CD4-positive, alpha-beta T cell treated with Interleukin-15 for 1 hour (primary cell): Measurements from ENCODE around the gene HLCS.

Experiments used
- DNase-seq: peaks from one replicate; pipeline ENCODE4 v3.0.0-alpha.2; 2020

Gene HLCS

DNA sequence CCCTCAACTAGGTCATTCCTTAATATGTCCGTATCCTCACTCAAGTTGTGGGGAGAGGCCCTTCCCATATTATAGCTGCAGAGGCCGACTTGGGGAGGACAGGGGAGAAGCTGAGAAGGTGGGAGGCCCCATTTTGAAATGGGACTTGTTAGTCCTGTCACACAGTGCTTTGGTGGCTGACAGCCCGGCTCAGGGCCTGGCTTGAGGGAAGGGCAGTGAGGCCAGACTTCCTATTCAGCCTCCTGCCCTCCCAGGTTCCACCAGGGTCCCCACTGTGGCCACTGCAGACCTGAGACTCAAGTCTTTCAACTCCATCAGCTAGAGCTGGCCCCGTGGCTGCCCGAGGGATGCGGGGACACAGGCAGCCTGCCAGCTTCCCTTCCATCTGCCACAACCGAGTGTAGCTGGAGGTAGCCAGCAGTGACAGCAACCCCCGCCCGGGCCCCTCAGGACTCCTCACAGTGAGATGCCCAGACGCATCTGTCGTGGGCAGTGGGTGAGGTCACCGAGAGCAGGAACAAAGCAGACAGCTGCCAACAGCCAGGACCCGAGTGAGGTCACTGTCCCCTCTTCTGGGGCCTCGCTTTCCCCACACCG lies 230.6 kb downstream of the HLCS start:
- DNase-seq = no peak

- no peak for DNase-seq
These were observed 231.3 kb downstream of the HLCS start for GRCh38 chr21:36735201-36735515.

- no peak for DNase-seq
These were observed 231.9 kb downstream of the HLCS start for GRCh38 chr21:36734367-36735200.

DNA sequence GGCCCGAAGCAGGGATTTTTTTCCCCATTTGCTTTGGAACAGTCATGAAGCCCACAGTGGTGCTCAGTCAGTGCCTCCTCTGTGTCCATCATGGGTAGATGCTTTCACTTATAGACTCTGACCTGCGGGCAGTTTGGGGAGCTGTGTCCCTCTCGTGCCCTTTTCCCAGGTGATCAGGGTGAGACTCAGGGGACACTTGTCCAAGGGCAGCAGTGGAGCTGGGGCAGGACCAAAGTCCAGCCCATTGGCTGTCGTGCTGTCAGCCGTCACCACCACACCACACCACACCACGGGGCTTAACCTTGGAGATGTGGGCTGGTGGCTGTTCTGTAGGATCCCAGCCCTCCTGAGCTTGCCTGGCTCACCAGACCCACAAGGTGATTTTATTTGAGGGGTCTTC lies 232.6 kb downstream of the HLCS start:
- no peak for DNase-seq

DNA sequence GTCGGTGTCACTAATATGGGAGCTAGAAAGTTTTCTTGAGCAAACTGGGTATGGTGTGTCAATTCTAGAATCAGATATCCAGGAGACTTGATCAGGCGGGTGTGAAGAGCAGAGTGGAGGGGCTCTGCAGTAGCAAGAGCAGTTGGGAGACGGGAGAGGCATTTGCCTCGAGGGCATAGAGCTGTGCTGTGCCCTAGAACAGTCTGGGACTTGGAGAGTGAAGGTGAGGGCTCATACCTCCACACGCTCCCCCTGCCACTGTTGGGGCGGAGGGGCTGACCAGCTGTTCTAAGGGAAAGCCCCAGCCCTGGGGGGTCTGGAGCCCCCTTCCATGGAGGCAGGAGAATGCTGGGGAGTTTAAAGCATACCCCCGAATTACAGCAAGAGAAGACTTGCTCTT lies 233.7 kb downstream of the HLCS start:
- DNase-seq = no peak

DNA sequence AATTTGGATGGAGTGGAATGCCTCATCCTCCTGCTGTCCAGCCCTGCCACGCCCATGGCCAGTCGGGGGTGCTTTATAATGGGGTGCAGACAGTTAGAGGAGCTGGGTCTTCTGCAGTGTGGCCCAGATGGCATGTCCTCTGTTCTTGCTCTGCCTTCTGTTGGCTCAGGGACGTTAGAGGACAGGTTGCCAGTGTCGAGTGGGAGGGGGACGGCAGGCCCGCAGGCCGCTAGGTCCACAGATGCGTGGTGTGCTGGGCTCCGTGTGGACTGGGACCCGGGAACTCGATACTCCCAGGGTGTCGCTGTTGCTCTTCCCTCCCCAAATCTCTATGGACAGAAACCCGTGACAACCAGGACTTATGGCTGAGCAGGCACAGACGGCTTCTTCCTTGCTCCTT lies 234.3 kb downstream of the HLCS start:
- no peak for DNase-seq

DNA sequence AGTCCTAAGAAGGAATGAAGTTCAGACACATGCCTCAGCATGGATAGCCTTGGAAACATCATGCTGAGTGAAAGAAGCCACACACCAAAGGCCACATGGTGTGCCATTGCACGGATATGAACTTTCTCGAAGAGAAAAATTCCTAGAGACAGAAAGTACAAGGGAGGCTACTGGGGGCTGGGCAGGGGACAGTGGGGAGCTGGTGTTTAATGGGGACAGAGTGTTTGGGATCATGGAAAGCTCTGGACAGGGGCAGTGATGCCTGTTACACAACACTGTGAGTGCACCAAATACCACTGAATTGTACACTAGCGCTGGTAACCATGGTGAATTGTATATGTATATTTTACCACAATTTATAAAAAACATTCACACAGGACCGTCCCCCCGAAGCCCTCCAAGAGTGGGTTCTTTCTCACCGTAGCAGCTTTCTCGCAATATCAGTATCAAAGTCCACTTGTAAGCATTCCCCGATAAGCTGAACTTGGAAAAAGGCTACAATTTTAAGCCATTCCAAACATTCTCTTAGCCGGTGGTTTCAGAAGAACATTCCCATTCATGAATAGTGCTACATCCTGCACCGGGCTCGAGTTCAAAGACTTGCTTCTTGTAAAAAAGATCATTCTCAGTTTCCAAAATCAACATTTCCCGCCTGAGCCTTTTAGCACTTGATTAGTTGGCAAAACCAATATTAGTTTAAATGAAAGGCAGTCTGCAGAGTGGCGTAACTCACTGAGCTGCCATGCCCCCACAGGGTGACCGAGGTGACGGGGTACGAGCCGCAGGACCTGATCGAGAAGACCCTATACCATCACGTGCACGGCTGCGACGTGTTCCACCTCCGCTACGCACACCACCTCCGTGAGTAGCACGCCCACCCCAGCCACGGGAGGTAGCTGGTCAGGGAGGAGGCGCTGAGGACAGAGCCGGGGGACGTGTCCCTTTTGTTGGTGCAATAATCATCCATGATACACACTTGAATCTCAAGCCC lies 235.9 kb downstream of the HLCS start:
- no peak for DNase-seq

DNA sequence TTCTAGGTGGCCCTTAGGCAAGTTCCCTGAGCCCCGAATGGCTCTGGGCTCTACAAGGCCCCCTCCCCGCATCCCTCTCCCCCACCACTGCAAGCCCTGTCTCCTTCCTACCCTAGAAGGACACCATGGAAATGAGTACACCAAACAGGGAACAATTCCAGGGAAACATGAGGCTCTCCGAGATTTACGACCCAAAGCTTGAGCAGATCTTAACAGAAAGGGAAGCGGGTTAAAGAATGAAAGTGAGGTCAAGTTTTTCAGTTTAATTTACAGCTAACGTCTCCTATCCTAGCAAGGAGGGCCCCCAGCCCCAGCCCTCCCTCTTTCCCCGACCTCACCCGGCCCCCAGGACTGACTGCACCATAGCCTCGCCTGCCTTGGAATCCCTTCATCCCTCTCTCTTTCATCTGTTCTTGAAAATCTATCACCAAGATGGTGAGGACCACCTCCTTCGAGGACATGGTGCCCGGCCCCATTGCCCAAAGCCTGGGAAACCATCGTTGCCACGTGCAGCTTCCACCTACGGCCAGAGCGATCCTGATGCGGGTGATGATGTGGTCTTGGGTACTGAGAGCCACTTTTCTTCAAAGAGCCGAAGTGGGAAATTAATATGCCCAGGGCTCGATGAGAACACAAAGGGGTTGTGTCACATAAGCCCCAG lies 237.0 kb downstream of the HLCS start:
- DNase-seq = no peak

GRCh38 chr21:36728371-36729111 lies 237.9 kb downstream of the HLCS start:
- no peak for DNase-seq

DNA sequence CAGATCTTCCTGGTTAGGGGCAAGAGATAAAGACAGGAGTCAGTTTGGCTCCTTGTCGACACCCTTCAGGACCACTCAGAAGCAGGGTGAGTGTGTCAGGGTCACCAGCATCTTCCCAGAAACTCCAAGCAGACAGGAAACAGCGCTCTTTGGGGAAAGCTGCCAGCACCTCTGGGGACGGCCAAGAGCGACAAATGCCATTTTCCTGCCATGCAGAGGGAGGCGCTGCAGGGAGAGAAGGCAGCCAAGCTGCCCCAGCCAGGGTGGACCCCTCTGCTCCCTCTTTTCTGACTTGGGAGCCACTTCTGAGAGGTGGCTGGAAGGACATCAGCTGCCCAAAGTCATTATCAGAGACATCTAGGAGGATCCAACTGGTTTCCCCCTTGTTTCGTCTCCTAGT lies 238.6 kb downstream of the HLCS start:
- no peak for DNase-seq

DNA sequence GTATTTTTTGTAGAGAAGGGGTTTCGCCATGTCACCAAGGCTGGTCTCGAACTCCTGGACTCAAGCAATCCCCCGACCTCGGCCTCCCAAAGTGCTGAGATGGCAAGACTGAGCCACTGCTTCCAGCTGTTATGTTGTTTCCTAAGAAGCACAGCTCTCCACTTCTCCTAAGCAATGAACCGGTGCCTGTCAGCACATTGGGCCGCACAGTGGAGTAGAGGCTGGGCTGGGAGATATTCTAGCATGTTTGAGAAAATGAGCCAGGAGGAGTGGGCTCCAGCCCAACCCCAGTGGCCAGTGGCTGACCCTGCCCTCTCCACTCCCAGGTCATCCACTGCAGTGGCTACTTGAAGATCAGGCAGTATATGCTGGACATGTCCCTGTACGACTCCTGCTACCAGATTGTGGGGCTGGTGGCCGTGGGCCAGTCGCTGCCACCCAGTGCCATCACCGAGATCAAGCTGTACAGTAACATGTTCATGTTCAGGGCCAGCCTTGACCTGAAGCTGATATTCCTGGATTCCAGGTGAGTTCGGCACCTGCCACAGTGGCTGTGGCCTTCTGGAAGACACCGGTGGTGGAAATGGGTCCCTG lies 240.6 kb downstream of the HLCS start:
- DNase-seq = no peak

- DNase-seq = no peak
These were observed 241.8 kb downstream of the HLCS start for GRCh38 chr21:36724660-36725059.

GRCh38 chr21:36723371-36723881 lies 243.0 kb downstream of the HLCS start:
- no peak for DNase-seq

DNA sequence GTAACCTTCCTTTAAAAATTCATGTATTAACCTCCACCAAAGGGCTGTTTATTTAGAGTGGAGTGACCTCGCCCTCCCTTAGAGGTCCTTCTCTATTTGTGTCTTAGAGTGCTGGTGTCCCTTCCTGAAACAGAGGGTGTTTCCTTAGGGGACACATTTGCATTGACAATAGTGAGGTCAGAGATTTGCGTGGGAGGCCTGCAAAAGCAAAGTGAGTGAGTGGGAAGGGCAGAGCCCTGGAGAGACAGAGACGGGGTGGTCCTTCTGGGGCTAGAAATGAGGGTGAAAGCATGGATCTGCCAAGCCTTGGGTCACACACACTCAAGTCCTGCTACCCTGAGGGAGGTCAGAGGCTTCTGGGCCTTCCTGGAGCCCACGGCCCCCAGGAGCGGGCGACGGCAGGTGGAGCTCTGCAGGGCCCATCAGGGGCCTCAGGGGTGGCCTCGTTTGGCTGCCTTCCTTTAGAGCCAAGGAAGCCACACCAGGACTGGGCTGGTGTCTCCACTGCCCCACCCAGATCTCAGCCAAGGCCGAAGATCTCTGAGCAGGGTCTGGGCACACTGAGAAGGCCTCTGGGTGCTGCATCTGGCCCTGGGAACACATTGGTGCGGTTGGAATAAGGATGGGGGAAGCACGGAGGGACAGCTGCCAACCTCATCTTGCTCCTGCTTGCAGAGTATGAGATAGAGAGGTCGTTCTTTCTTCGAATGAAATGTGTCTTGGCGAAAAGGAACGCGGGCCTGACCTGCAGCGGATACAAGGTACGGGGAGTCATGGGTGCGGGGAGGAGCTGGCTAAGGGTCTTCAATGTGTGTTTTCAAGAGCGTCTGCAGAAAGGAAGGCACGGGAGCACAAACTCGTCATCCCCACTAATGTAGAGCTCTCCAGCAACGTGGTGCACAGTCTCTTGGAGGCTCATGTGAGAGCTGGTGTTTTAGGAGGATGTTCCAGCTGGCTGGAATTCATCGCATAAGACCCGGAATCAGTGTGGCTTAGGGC lies 243.8 kb downstream of the HLCS start:
- no peak for DNase-seq

GRCh38 chr21:36721817-36722216 lies 244.7 kb downstream of the HLCS start:
- DNase-seq = no peak

GRCh38 chr21:36719614-36720013 lies 246.9 kb downstream of the HLCS start:
- DNase-seq = no peak

GRCh38 chr21:36718951-36719501 lies 247.4 kb downstream of the HLCS start:
- no peak for DNase-seq

DNA sequence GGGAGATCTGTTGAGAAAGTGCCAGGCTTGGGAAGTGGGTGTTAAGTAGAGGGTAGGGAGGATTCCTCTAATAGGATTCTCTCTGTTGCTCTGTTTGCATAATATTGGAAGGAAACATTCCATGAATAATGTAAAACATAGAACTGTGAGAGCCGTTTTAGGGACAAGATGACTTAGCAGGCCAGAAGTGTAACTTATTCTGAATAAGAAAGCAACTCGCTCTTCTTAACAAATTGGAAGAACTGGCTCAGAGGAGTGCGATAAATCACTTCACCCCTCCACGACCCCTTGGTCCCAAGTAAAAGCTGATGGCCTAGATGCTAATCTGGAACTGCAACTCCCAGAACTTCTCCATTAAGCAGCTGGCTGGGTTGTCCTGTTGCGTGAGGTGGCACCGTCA lies 248.5 kb downstream of the HLCS start:
- DNase-seq = no peak

DNA sequence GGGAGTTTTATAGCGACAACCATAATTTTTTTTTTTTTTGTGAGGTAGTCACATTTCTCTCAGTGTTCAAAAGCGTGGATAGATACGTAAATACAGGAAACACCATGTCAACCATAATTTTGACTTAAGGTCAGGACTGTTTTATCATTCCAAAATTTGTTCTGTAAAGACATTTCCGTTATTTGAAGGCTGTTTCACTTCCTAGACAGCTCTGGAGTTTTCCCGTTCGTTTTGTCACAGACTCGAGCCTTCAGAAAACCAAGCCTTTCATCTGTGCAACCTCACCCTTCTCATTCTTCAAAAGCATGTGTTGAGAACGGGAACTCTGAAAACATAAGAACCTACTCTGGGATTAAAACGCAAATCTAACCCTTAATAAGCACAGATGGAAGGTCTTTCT lies 249.6 kb downstream of the HLCS start:
- DNase-seq = no peak

DNA sequence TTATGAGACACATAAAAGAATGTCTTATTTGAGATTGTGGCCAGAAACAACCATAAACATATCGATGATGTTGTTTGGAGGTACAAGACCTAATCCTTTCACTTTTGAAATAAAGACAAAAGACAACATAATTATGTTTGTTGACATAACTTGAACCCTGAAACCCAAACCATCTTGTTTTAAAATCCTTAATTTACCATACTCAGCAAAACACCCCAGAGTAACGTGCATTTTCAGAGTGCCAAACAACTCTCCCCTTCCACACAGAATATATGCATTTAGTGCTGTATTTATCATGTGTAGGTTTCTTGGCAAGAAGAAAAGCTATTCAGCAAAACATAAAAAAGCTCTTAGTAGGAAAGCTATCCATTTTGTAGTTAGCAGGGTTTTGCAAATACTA lies 250.1 kb downstream of the HLCS start:
- DNase-seq = no peak
